ENCODE measurements around the gene P2RX1.

- TF ChIP-seq CTCF (conservative IDR thresholded peaks at IDR 0.05; ENCODE audit: low read depth in 2 of 2) (no peak), EZH2phosphoT487 (IDR thresholded peaks at IDR 0.05; ENCODE audit: unreplicated experiment) (no peak)
These were observed 11.2 kb downstream of the P2RX1 start for GRCh38 chr17:3905017-3905520.
